ENCODE measurements around the gene SLC25A20. TPM values are rescaled to one million over a fixed set of nuclear protein-coding genes. Genes with fewer than 3 reads are reported as not detected.

The SLC25A20 gene
- polyA plus RNA-seq, 3 donors = 43.6 to 60.8 (median 56.1) TPM

DNA sequence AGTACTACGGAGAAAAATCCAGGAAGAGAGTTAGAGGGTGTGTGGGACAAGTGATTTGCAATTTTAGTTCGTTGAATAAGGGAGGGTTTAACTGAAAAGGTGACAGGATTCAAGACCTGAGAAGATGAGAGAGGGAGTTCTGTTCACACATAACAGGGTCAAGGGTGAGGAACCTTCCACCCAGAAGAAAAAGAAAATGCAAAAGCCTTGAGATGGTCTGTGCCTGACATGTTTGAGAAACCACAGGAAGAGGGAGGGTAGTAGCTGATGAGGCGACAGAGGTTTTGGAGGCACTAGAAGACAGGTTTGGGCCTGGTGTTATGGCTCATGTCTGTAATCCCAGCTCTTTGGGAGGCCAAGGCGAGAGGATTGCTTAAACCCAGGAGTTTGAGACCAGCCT, 591 bp upstream of the SLC25A20 start:
- Mint-ChIP-seq H3K4me3 (peak overlapping the region; percentile 95 to 96), H3K9me3 (peaks cover 0 to 2% (median 0%) of the 10 kb centered on the region in 7 donors), H3K27ac (peak overlapping the region; percentile 85 to 96 (median 92)), H3K27me3 (ENCODE audit: low read depth in 3 of 3) (peaks cover 0 to 2% (median 0%) of the 10 kb centered on the region in 3 donors), H3K36me3 (peaks cover 4 to 8% of the 10 kb centered on the region in 2 donors), H3K4me1 (peaks cover 34% of the 10 kb centered on the region)
- Histone ChIP-seq H3K36me3 (replicated peaks in 1 of 2; ENCODE audit: control insufficient read depth in 1 of 2, insufficient read depth in 2 of 2, low read length in 2 of 2) (no peaks in the 10 kb centered on the region), H3K4me1 (ENCODE audit: control insufficient read depth in 1 of 2, insufficient read depth in 2 of 2, low read length in 2 of 2) (peaks cover 30 to 39% of the 10 kb centered on the region in 2 donors), H3K4me2 (replicated peaks; ENCODE audit: extremely low read depth, low read length, poor library complexity, severe bottlenecking) (peak overlapping the region; percentile 86), H4K20me1 (ENCODE audit: insufficient read depth, low read length) (no peaks in the 10 kb centered on the region), H3K9ac (ENCODE audit: insufficient read depth, low read length, poor library complexity, severe bottlenecking) (peak overlapping the region; percentile 81), H3K4me3 (replicated peaks in 1 of 3; ENCODE audit: low read depth in 2 of 3, low read length in 3 of 3) (peak overlapping the region in 1 of 3 experiments; percentile 91), H3K27ac (ENCODE audit: low read depth in 1 of 2, low read length in 2 of 2) (peak overlapping the region; percentile 34 to 85), H3K27me3 (ENCODE audit: control insufficient read depth in 2 of 2, insufficient read depth in 2 of 2, low read length in 2 of 2) (no peaks in the 10 kb centered on the region), H3K79me2 (ENCODE audit: insufficient read depth, low read length) (peaks cover 35% of the 10 kb centered on the region), H2AFZ (ENCODE audit: insufficient read depth, low read depth, low read length, poor library complexity, severe bottlenecking) (peak overlapping the region; percentile 99), H3K9me3 (replicated peaks in 1 of 2; ENCODE audit: control insufficient read depth in 1 of 2, insufficient read depth in 1 of 2, low read length in 2 of 2) (no peaks in the 10 kb centered on the region)
- TF ChIP-seq, protein P1, sequence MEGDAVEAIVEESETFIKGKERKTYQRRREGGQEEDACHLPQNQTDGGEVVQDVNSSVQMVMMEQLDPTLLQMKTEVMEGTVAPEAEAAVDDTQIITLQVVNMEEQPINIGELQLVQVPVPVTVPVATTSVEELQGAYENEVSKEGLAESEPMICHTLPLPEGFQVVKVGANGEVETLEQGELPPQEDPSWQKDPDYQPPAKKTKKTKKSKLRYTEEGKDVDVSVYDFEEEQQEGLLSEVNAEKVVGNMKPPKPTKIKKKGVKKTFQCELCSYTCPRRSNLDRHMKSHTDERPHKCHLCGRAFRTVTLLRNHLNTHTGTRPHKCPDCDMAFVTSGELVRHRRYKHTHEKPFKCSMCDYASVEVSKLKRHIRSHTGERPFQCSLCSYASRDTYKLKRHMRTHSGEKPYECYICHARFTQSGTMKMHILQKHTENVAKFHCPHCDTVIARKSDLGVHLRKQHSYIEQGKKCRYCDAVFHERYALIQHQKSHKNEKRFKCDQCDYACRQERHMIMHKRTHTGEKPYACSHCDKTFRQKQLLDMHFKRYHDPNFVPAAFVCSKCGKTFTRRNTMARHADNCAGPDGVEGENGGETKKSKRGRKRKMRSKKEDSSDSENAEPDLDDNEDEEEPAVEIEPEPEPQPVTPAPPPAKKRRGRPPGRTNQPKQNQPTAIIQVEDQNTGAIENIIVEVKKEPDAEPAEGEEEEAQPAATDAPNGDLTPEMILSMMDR (IDR thresholded peaks at IDR 0.05) = no peak
- DNase-seq = no peak
- intact Hi-C loops (cut with micrococcal nuclease) = no loop called here
- WGBS (ENCODE audit: insufficient coverage) = 53% methylated on average over 2 of the region's 4 CpGs

DNA sequence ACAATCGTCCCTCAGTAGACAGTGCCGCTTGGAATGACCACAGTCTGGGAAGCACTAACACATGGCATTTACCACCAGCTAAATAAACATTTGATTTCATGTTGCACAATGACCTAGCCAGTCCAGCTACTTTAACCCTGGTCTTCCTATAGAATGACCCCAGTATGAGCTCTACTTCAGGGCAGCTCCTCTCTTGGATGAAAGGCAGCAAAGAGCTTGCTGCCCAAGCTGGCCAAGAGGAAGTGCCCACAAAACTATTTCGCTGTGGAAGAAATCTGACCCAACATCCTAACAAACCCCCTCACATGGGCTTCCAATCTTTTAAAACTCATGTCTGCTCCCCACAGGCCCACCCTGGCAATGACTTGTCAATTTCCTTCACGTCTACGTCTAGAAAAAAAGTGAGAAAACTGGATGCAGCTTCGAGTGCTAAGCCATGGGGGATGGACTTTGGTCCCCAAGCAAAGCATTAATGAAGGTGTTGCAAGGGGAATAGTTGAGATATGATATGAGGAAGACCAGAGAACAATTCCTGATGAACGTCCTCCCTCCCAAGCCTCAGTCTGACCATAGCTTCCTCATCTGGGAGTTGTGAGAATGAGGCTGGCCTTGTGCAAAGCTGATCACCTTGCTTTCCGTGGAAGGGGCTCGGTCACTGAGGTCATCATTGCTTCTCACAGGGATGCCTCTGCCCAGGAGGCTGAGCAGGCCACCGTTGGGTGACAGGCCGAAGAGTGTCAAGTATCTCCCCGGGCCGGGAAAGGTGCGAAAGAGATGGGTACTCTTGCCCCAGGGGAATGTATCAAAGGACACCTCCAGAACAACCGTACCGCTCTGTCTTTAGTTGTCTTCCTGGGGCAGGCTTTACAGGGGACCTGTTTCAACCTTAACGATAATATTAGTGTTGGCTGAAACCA, 964 bp downstream of the SLC25A20 start:
- H3K36me3 Mint-ChIP-seq = peaks cover 4 to 14% of the 10 kb centered on the region in 2 donors

More for the DNA sequence above, 964 bp downstream of the SLC25A20 start:
- Histone ChIP-seq H3K79me2 (ENCODE audit: insufficient read depth, low read length) (peaks cover 45% of the 10 kb centered on the region), H3K9ac (ENCODE audit: insufficient read depth, low read length, poor library complexity, severe bottlenecking) (peak overlapping the region; percentile 81), H3K27ac (ENCODE audit: low read depth in 1 of 2, low read length in 2 of 2) (peak overlapping the region; percentile 34 to 85), H3K36me3 (replicated peaks in 1 of 2; ENCODE audit: control insufficient read depth in 1 of 2, insufficient read depth in 2 of 2, low read length in 2 of 2) (peaks cover 0 to 3% of the 10 kb centered on the region in 2 donors), H4K20me1 (ENCODE audit: insufficient read depth, low read length) (peaks cover 4% of the 10 kb centered on the region), H2AFZ (ENCODE audit: insufficient read depth, low read depth, low read length, poor library complexity, severe bottlenecking) (peak overlapping the region; percentile 99), H3K4me2 (replicated peaks; ENCODE audit: extremely low read depth, low read length, poor library complexity, severe bottlenecking) (peak overlapping the region; percentile 86), H3K9me3 (replicated peaks in 1 of 2; ENCODE audit: control insufficient read depth in 1 of 2, insufficient read depth in 1 of 2, low read length in 2 of 2) (no peaks in the 10 kb centered on the region), H3K4me3 (replicated peaks in 1 of 3; ENCODE audit: low read depth in 2 of 3, low read length in 3 of 3) (peak overlapping the region; percentile 62 to 91 (median 65)), H3K27me3 (ENCODE audit: control insufficient read depth in 2 of 2, insufficient read depth in 2 of 2, low read length in 2 of 2) (no peaks in the 10 kb centered on the region), H3K4me1 (ENCODE audit: control insufficient read depth in 1 of 2, insufficient read depth in 2 of 2, low read length in 2 of 2) (peaks cover 30 to 39% of the 10 kb centered on the region in 2 donors)
- H3K4me1 Mint-ChIP-seq = peaks cover 33% of the 10 kb centered on the region
- H3K4me3 Mint-ChIP-seq = peak overlapping the region; percentile 95 to 96
- intact Hi-C loops (cut with micrococcal nuclease) = no loop called here
- TF ChIP-seq, protein P1 (IDR thresholded peaks at IDR 0.05) = no peak
- peak overlapping the region; percentile 85 to 96 (median 92) for H3K27ac Mint-ChIP-seq
- DNase-seq = peak in 1 of 3 donors; percentile 17
- WGBS (ENCODE audit: insufficient coverage) = 31% methylated on average over 11 of the region's 17 CpGs
- H3K27me3 Mint-ChIP-seq (ENCODE audit: low read depth in 3 of 3) = no peaks in the 10 kb centered on the region
- peaks cover 0 to 2% (median 0%) of the 10 kb centered on the region in 7 donors for H3K9me3 Mint-ChIP-seq

Measured in CD14-positive monocyte (primary cell).